Measurements from ENCODE around the gene SLC6A18.

GRCh38 chr5:1247811-1248210 is 22.6 kb downstream of the SLC6A18 start:
- TF ChIP-seq CTCF (IDR thresholded peaks at IDR 0.05) (no peak), EP300 (IDR thresholded peaks at IDR 0.05) (no peak), POLR2A (IDR thresholded peaks at IDR 0.05) (no peak)

Measured in tibial nerve (tissue), 4 donors.